Ovary (tissue), 9 donors: ENCODE measurements around the gene TSPOAP1. TPM values are rescaled to one million over a fixed set of nuclear protein-coding genes. Genes with fewer than 3 reads are reported as not detected.

ENCODE experiments used
- DNase-seq, 5 donors: peaks; one replicate each; pipeline ENCODE4 v3.0.0-alpha.2; 2019 to 2020
- H3K27ac ChIP-seq, 2 donors: fragments of 200-600 bp; one replicate each; pipeline versions ENCODE4 v1.5.1 to v1.8.0; 2019 to 2022
- H3K27me3 ChIP-seq: fragments of 200-600 bp; one replicate; pipeline ENCODE4 v1.8.0; 2022
- H3K36me3 ChIP-seq: fragments of 200-600 bp; sonication (generic); one replicate; pipeline ENCODE4 v1.5.1; 2019
- H3K4me1 ChIP-seq: one replicate; pipeline ENCODE4 v1.8.1; 2013; ENCODE audit warnings: mild to moderate bottlenecking, moderate library complexity; ENCODE audit not compliant: insufficient read depth
- H3K4me3 ChIP-seq: fragments of 200-600 bp; sonication (generic); one replicate; pipeline ENCODE4 v1.5.1; 2017
- H3K9me3 ChIP-seq, 2 donors: fragments of 200-600 bp in 1 of 2; sonication (generic) in 1 of 2; one replicate each; pipeline versions ENCODE4 v1.5.1 to v1.8.1; 2013 to 2019; ENCODE audit warnings: mild to moderate bottlenecking in 1 of 2, moderate library complexity in 1 of 2
- CTCF ChIP-seq, 3 donors: fragments of 450-650 bp in 2 of 3; fragments of 200-600 bp in 1 of 3; IDR thresholded peaks; one replicate each; pipeline versions ENCODE4 v1.5.1 to v1.8.0; 2016 to 2022; ENCODE audit warnings: antibody characterized with exemption in 3 of 3, mild to moderate bottlenecking in 1 of 3
- EP300 ChIP-seq: sonication (generic); formaldehyde crosslinking; IDR thresholded peaks from one replicate; pipeline ENCODE4 v1.6.1; 2017; ENCODE audit warnings: antibody characterized with exemption
- POLR2A ChIP-seq: fragments of 450-650 bp; IDR thresholded peaks from one replicate; pipeline ENCODE4 v1.6.1; 2017; ENCODE audit warnings: antibody characterized with exemption, mild to moderate bottlenecking, moderate library complexity
- WGBS, 3 donors: extraction: QIAGEN DNeasy Blood & Tissue Kit in 1 of 3; methylation state at CpG; one replicate each; pipeline versions ENCODE4 v1.1.5 to v1.1.7; 2013 to 2017; 5-methylcytosine and 5-hydroxymethylcytosine counted together
- intact Hi-C, 4 donors: fragments of 100-400 bp; cut with DNase I; formaldehyde crosslinking; loops; one replicate each; pipeline versions ENCODE4 v1.11.0 to v1.15.1; 2022 to 2023
- polyA plus RNA-seq, 2 donors: library from polyadenylated mRNA; stranded (reverse); fragments of 200-250 nt in 1 of 2; fragments of 350-450 nt in 1 of 2; fragmentation: Illumina TruSeq in 1 of 2; extraction: RNeasy Lipid Tissue Mini Kit (QIAGEN cat#74804) in 1 of 2; gene quantifications; one replicate each; pipeline ENCODE4 v1.2.3, GENCODE V29; 2013 to 2014
- total RNA-seq, 7 donors: library from RNA; depleted of rRNA in 2 of 7; stranded (reverse); fragments of >200 nt in 2 of 7; fragmentation: NEBNext Ultra II Directional in 3 of 7; extraction: Animal tissue kit (Norgen Biotek cat#: 25700) in 3 of 7; gene quantifications; one replicate each; pipeline versions ENCODE4 v1.1.0 to v1.2.4, GENCODE V29; 2016 to 2023
- donor health status: DM: no; HTN: no; CAD: no; lungs with moderate emphysema.
- donor health status: DM: no; HTN: no; CAD: no.
- donor health status: Bipolar disorder and iron deficiency.
- donor health status: DM: yes; HTN: yes; CAD: no.
- donor health status: DM: no; HTN: no; CAD: no.
- donor health status: DM: yes; HTN: yes; CAD: no.

Gene TSPOAP1
- total and polyA plus RNA-seq, 9 donors: 8.3 to 49.1 (median 37.5) TPM

- 83 to 86% (median 83%) methylated on average over 19 of the region's 19 CpGs for WGBS, 3 donors
- no peak overlapping the region for H3K27ac ChIP-seq
- H3K36me3 ChIP-seq: no peaks in the 10 kb centered on the region
- H3K4me1 ChIP-seq: no peaks in the 10 kb centered on the region
- no peak for DNase-seq
- intact Hi-C loops: no loop called here
- no peak overlapping the region for H3K4me3 ChIP-seq
- H3K9me3 ChIP-seq: no peaks in the 10 kb centered on the region
- no peak for TF ChIP-seq CTCF (IDR thresholded peaks at IDR 0.05)
- TF ChIP-seq EP300: no peak
- TF ChIP-seq POLR2A: no peak
- no peaks in the 10 kb centered on the region for H3K27me3 ChIP-seq
Measured at GRCh38 chr17:58306131-58306951, 22.3 kb downstream of the TSPOAP1 start.

GRCh38 chr17:58305626-58306025 lies 23.0 kb downstream of the TSPOAP1 start:
- TF ChIP-seq EP300 (no peak), CTCF (IDR thresholded peaks at IDR 0.05) (no peak), POLR2A (no peak)
- no peaks in the 10 kb centered on the region for H3K4me1 ChIP-seq
- no peaks in the 10 kb centered on the region for H3K27me3 ChIP-seq
- DNase-seq: no peak
- H3K9me3 ChIP-seq: no peaks in the 10 kb centered on the region
- WGBS, 3 donors: 72 to 78% (median 78%) methylated on average over 8 of the region's 8 CpGs
- intact Hi-C loops: no loop called here
- no peak overlapping the region for H3K27ac ChIP-seq
- no peaks in the 10 kb centered on the region for H3K36me3 ChIP-seq
- no peak overlapping the region for H3K4me3 ChIP-seq

GRCh38 chr17:58304750-58305486 lies 23.7 kb downstream of the TSPOAP1 start:
- intact Hi-C loops: no loop called here
- TF ChIP-seq CTCF (IDR thresholded peaks at IDR 0.05): no peak
- no peak for TF ChIP-seq EP300
- no peak for TF ChIP-seq POLR2A
- no peak overlapping the region for H3K27ac ChIP-seq
- no peak overlapping the region for H3K4me3 ChIP-seq
- H3K4me1 ChIP-seq: no peaks in the 10 kb centered on the region
- no peaks in the 10 kb centered on the region for H3K27me3 ChIP-seq
- no peaks in the 10 kb centered on the region for H3K9me3 ChIP-seq
- H3K36me3 ChIP-seq: no peaks in the 10 kb centered on the region
- no peak for DNase-seq
- WGBS, 3 donors: 85 to 89% (median 87%) methylated on average over 10 to 14 of the region's 14 CpGs

GRCh38 chr17:58303971-58304749 lies 24.4 kb downstream of the TSPOAP1 start:
- H3K4me3 ChIP-seq: no peak overlapping the region

More at GRCh38 chr17:58303971-58304749, 24.4 kb downstream of the TSPOAP1 start:
- no peak for TF ChIP-seq EP300
- no peak for TF ChIP-seq POLR2A
- no peak for TF ChIP-seq CTCF (IDR thresholded peaks at IDR 0.05)
- no peaks in the 10 kb centered on the region for H3K27me3 ChIP-seq
- intact Hi-C loops: no loop called here
- no peaks in the 10 kb centered on the region for H3K4me1 ChIP-seq
- WGBS, 3 donors: 53 to 63% (median 59%) methylated on average over 10 of the region's 10 CpGs
- DNase-seq: no peak
- no peaks in the 10 kb centered on the region for H3K9me3 ChIP-seq
- no peak overlapping the region for H3K27ac ChIP-seq
- H3K36me3 ChIP-seq: no peaks in the 10 kb centered on the region
